Lower lobe of right lung (tissue), 2 donors: ENCODE measurements around the gene NOL4L. TPM values are rescaled to one million over a fixed set of nuclear protein-coding genes. Genes with fewer than 3 reads are reported as not detected.

Experiments used
- ATAC-seq, 2 donors: fragments of 200-7000 bp; cut with Tn5 transposase; one replicate each; pipeline ENCODE4 v1.9.1; 2020 to 2022; ENCODE audit warnings: mild to moderate bottlenecking in 2 of 2, moderate library complexity in 2 of 2
- DNase-seq: peaks from one replicate; pipeline ENCODE4 v3.0.0-alpha.2; 2020
- H3K27ac ChIP-seq: fragments of 200-600 bp; one replicate; pipeline ENCODE4 v1.8.0; 2022
- H3K27me3 ChIP-seq: fragments of 200-600 bp; one replicate; pipeline ENCODE4 v1.8.0; 2022; ENCODE audit warnings: low read depth
- H3K36me3 ChIP-seq: fragments of 200-600 bp; one replicate; pipeline ENCODE4 v1.8.0; 2022; ENCODE audit warnings: mild to moderate bottlenecking
- H3K4me1 ChIP-seq: fragments of 200-600 bp; one replicate; pipeline ENCODE4 v1.8.0; 2022
- H3K4me3 ChIP-seq: fragments of 200-600 bp; one replicate; pipeline ENCODE4 v1.8.0; 2022; ENCODE audit warnings: mild to moderate bottlenecking
- H3K9me3 ChIP-seq: fragments of 200-600 bp; one replicate; pipeline ENCODE4 v1.8.0; 2022
- intact Hi-C: fragments of 100-400 bp; cut with DNase I; formaldehyde crosslinking; loops from one replicate; pipeline ENCODE4 v1.11.0; 2022
- total RNA-seq: library from RNA; stranded (reverse); fragmentation: NEBNext Ultra II Directional; extraction: Animal tissue kit (Norgen Biotek cat#: 25700); gene quantifications from one replicate; pipeline ENCODE4 v1.2.1, GENCODE V29; 2021
- TF ChIP-seq, protein P1 (sequence below): fragments of 200-600 bp; IDR thresholded peaks from one replicate; pipeline ENCODE4 v1.8.0; 2022; ENCODE audit warnings: antibody characterized with exemption, mild to moderate bottlenecking
- donor health status: DM: no; HTN: yes; CAD: no; lungs with severe emphysema.

The NOL4L gene
- total RNA-seq, 1 donor from 2014 or later, result 14.3 TPM

DNA sequence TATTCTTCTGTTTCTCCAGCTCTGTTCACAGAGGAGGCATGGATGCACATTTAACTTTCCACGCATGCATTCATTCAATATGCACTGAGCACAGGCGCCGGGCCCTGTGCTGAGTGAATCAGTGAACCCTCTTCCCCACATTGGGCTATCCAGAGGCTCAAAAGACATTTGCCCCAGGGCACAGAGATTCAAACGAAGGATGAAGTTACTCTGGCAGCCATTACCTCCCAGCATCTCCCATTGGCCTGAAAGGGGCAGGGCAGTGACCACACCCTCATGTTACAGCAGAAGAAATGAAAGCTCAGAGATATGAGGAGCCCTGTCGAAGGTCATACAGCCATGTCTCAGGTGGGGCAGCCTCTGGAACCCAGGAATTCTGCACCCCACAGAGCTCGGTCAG, 26.7 kb upstream of the NOL4L start:
- intact Hi-C loops, result no loop called here
- Histone ChIP-seq H3K9me3 (no peaks in the 10 kb centered on the region), H3K27ac (no peak overlapping the region), H3K4me3 (no peak overlapping the region), H3K4me1 (no peaks in the 10 kb centered on the region), H3K27me3 (no peaks in the 10 kb centered on the region), H3K36me3 (no peaks in the 10 kb centered on the region)
- DNase-seq (no peak), ATAC-seq (no peak)
- TF ChIP-seq, protein P1, sequence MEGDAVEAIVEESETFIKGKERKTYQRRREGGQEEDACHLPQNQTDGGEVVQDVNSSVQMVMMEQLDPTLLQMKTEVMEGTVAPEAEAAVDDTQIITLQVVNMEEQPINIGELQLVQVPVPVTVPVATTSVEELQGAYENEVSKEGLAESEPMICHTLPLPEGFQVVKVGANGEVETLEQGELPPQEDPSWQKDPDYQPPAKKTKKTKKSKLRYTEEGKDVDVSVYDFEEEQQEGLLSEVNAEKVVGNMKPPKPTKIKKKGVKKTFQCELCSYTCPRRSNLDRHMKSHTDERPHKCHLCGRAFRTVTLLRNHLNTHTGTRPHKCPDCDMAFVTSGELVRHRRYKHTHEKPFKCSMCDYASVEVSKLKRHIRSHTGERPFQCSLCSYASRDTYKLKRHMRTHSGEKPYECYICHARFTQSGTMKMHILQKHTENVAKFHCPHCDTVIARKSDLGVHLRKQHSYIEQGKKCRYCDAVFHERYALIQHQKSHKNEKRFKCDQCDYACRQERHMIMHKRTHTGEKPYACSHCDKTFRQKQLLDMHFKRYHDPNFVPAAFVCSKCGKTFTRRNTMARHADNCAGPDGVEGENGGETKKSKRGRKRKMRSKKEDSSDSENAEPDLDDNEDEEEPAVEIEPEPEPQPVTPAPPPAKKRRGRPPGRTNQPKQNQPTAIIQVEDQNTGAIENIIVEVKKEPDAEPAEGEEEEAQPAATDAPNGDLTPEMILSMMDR, result no peak

DNA sequence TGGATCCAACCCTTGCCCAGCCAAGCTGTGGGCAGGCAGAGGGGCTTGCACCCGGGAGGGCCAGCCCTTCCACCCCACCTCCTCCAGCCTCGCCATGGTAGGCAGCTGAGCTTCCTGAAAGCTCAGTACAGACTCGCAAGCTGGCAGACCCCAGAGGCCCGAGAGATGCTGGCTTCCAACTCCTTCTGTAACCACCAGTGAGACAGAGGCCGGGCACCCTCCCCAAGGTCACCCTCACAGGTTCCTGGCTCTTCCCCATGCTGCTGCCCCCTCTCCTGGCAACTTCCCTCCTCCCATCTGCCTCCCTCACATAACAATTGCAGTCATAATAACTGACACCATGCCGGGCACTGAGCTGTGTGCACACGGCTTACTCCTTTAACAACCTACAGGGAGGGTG, 26.2 kb upstream of the NOL4L start:
- no peak for DNase-seq
- H3K27me3 ChIP-seq, result no peaks in the 10 kb centered on the region
- no peak overlapping the region for H3K27ac ChIP-seq
- intact Hi-C loops, result no loop called here
- no peaks in the 10 kb centered on the region for H3K36me3 ChIP-seq
- TF ChIP-seq, protein P1, result no peak
- H3K4me1 ChIP-seq, result no peaks in the 10 kb centered on the region
- no peak for ATAC-seq
- H3K9me3 ChIP-seq, result no peaks in the 10 kb centered on the region
- H3K4me3 ChIP-seq, result no peak overlapping the region

DNA sequence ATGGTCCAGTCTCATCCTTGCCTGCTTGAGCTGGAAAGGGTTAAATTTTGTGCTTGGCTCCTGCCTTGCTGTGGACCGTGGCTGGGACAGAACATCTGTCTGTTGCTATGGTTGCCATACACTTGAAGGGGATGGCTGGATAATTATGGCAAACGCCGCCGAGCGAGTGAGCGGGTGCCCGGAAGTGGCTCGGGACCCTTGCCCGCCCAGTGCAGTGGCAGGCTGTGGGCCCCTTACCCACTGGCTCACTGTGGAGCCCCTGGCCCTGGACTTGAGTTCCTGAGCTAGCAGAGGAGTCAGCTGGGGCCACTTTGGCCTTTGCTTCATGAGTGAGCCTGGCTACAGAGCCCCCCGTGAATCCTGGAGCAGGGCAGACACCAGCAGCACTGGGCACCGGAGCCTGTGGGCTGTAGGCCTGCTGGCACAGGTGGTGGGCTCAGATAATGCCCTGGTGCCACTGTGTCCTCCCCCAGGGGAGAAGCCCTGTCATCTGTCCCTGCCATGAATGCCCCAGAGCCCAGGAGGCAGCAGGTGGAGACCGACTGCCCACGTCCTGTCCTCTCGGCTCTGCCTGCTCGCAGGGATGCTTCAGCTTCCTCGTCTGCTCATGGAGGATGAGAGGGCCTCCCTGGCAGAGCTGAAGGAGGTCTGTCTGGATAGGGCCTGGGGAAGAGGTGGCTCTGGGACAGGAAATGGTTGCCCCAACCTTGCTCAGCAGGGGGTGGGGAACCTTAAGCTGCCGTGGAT, 25.5 kb upstream of the NOL4L start:
- intact Hi-C loops, result no loop called here
- no peaks in the 10 kb centered on the region for H3K9me3 ChIP-seq
- no peak overlapping the region for H3K4me3 ChIP-seq
- TF ChIP-seq, protein P1, result no peak
- DNase-seq (no peak), ATAC-seq (no peak)
- H3K4me1 ChIP-seq, result no peaks in the 10 kb centered on the region
- no peak overlapping the region for H3K27ac ChIP-seq
- no peaks in the 10 kb centered on the region for H3K27me3 ChIP-seq
- no peaks in the 10 kb centered on the region for H3K36me3 ChIP-seq

DNA sequence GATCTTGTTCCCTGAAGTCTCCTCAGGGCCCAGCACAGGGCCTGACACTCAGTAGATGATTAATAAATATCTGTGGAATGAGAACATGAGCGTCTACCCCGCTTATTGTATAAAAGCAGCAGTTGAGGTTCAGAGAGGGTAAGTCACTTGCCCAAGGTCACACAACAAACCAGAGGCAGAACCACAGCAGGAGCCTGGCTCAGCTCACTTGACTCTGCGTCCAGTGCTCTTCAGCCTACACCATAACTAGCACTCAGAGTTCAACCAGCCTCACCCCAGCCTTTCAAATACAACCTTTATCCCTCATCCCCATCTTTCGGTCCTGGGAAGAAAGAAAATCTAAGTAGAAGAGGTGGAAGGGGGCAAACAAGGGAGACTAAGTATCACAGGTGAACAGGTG, 24.9 kb upstream of the NOL4L start:
- no peaks in the 10 kb centered on the region for H3K36me3 ChIP-seq
- H3K4me1 ChIP-seq, result no peaks in the 10 kb centered on the region
- ATAC-seq (no peak), DNase-seq (no peak)
- no peak overlapping the region for H3K4me3 ChIP-seq
- TF ChIP-seq, protein P1, result no peak
- no peak overlapping the region for H3K27ac ChIP-seq
- no peaks in the 10 kb centered on the region for H3K9me3 ChIP-seq
- intact Hi-C loops, result no loop called here
- H3K27me3 ChIP-seq, result no peaks in the 10 kb centered on the region

DNA sequence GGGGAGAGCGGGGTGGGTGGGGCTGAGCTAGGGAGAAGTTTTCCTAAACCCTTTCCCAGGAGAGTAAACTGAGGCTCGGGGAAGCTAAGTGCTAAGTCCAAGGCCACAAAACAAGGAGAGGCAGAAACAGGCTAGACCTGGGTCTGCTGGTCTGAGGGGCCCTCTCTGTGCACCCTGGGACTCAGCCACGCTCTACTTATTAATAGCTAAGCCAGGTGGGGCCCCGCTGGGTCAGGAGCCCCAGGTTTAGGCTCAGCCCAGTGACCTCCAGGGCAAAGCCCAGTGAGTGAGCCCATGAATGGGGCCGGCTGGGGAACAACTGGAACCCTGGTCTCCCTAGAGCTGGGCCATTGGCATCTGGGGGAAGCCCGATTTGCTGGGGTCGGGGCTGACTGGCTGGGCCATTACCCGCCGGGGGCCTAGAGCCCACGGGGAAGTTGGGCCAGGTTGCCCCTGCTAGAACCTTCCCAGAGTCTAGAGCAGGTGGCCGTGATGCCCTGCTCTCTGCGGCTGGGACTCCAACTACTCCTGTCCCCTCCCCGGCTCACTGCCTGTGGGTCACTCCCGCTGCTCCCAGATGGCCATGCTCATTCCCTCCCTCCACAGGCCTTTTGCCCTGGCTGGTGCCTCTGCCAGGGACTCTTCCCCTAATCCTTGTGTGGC, 24.1 kb upstream of the NOL4L start:
- intact Hi-C loops, result no loop called here
- Histone ChIP-seq H3K9me3 (no peaks in the 10 kb centered on the region), H3K27me3 (no peaks in the 10 kb centered on the region), H3K27ac (no peak overlapping the region), H3K4me1 (no peaks in the 10 kb centered on the region), H3K36me3 (no peaks in the 10 kb centered on the region), H3K4me3 (no peak overlapping the region)
- ATAC-seq (no peak), DNase-seq (no peak)
- TF ChIP-seq, protein P1, result no peak
